Psoas muscle (tissue), 8 donors: ENCODE results near the gene PLPPR1. TPM values are rescaled to one million over a fixed set of nuclear protein-coding genes. Genes with fewer than 3 reads are reported as not detected.

ENCODE experiments used
- ATAC-seq, 4 donors: fragments of 200-7000 bp; cut with Tn5 transposase; one replicate each; pipeline ENCODE4 v1.9.1; 2020; ENCODE audit warnings: moderate library complexity in 3 of 4, mild to moderate bottlenecking in 2 of 4
- DNase-seq, 2 donors: peaks; one replicate each; pipeline ENCODE4 v3.0.0-alpha.2; 2020
- H3K27ac ChIP-seq: fragments of 200-600 bp; one replicate; pipeline ENCODE4 v1.8.0; 2022
- H3K27me3 ChIP-seq, 3 donors: fragments of 200-600 bp in 1 of 3; one replicate each; pipeline versions ENCODE4 v1.6.1 to v1.8.0; 2013 to 2022; ENCODE audit warnings: low read length in 2 of 3, mild to moderate bottlenecking in 2 of 3, moderate library complexity in 1 of 3; ENCODE audit not compliant: insufficient read depth in 3 of 3
- H3K36me3 ChIP-seq, 2 donors: fragments of 200-600 bp in 1 of 2; one replicate each; pipeline versions ENCODE4 v1.6.1 to v1.8.0; 2013 to 2022; ENCODE audit warnings: low read depth in 1 of 2, mild to moderate bottlenecking in 1 of 2, moderate library complexity in 1 of 2; ENCODE audit not compliant: insufficient read depth in 1 of 2
- H3K4me1 ChIP-seq: fragments of 200-600 bp; one replicate; pipeline ENCODE4 v1.8.0; 2022
- H3K4me3 ChIP-seq: fragments of 200-600 bp; one replicate; pipeline ENCODE4 v1.8.0; 2022; ENCODE audit warnings: mild to moderate bottlenecking
- H3K9me3 ChIP-seq: fragments of 200-600 bp; one replicate; pipeline ENCODE4 v1.8.0; 2022
- WGBS, 3 donors: extraction: QIAGEN DNeasy Blood & Tissue Kit; methylation state at CpG; one replicate each; pipeline versions ENCODE4 v1.1.6 to v1.1.7; 2013; 5-methylcytosine and 5-hydroxymethylcytosine counted together
- intact Hi-C, 2 donors: fragments of 100-400 bp; cut with DNase I; formaldehyde crosslinking; loops; one replicate each; pipeline versions ENCODE4 v1.11.0 to v1.14.2; 2022
- polyA plus RNA-seq, 3 donors: library from polyadenylated mRNA; stranded (reverse); fragments of 200-250 nt; gene quantifications; one replicate each; pipeline ENCODE4 v1.2.3, GENCODE V29; 2013
- total RNA-seq, 4 donors: library from RNA; stranded (reverse); fragmentation: NEBNext Ultra II Directional in 2 of 4; extraction: Animal tissue kit (Norgen Biotek cat#: 25700) in 2 of 4; gene quantifications; one replicate each; pipeline versions ENCODE4 v1.2.1 to v1.2.4, GENCODE V29; 2021 to 2023
- TF ChIP-seq, protein P1 (sequence below): fragments of 200-600 bp; IDR thresholded peaks from one replicate; pipeline ENCODE4 v1.8.0; 2022; ENCODE audit warnings: antibody characterized with exemption
- donor health status: healthy with polysubstance abuse.
- donor health status: DM: no; HTN: no; CAD: no; lungs with moderate emphysema.
- donor health status: Bipolar disorder and iron deficiency.
- donor health status: healthy.
- donor health status: DM: yes; HTN: yes; CAD: no.
- donor health status: DM: no; HTN: no; CAD: no.
- donor health status: DM: no; HTN: no; CAD: no.
- donor health status: DM: yes; HTN: yes; CAD: no.

The PLPPR1 gene
- total and polyA plus RNA-seq, 7 donors, result 0.03 to 0.11 TPM; not detected in 5

DNA sequence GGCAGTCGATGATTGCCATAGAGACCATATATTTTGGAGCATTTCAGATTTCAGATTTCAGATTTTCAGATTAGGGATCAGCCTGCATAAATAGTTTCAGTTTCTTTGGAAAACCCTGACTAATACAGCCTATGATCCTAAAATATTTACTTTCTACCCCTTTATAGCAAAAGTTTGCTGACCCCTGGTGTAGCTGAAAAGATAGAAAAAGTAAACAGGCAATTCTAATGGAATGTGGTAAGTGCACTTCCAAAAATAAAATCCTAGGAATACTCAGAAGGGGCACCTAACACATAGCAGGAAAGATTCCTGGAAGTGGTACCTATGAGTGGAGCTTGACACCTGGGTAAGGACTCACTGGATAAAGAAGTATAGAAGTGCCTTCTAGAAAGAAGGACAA, 321.8 kb downstream of the PLPPR1 start:
- TF ChIP-seq, protein P1, sequence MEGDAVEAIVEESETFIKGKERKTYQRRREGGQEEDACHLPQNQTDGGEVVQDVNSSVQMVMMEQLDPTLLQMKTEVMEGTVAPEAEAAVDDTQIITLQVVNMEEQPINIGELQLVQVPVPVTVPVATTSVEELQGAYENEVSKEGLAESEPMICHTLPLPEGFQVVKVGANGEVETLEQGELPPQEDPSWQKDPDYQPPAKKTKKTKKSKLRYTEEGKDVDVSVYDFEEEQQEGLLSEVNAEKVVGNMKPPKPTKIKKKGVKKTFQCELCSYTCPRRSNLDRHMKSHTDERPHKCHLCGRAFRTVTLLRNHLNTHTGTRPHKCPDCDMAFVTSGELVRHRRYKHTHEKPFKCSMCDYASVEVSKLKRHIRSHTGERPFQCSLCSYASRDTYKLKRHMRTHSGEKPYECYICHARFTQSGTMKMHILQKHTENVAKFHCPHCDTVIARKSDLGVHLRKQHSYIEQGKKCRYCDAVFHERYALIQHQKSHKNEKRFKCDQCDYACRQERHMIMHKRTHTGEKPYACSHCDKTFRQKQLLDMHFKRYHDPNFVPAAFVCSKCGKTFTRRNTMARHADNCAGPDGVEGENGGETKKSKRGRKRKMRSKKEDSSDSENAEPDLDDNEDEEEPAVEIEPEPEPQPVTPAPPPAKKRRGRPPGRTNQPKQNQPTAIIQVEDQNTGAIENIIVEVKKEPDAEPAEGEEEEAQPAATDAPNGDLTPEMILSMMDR, result no peak
- 89 to 93% (median 93%) methylated on average over 1 of the region's 1 CpG for WGBS, 3 donors
- Histone ChIP-seq H3K4me3 (no peak overlapping the region), H3K4me1 (no peaks in the 10 kb centered on the region), H3K36me3 (no peaks in the 10 kb centered on the region), H3K9me3 (no peaks in the 10 kb centered on the region), H3K27ac (no peak overlapping the region), H3K27me3 (peaks cover 0 to 2% (median 0%) of the 10 kb centered on the region in 3 donors)
- DNase-seq (no peak), ATAC-seq (no peak)
- intact Hi-C loops, result no loop called here

DNA sequence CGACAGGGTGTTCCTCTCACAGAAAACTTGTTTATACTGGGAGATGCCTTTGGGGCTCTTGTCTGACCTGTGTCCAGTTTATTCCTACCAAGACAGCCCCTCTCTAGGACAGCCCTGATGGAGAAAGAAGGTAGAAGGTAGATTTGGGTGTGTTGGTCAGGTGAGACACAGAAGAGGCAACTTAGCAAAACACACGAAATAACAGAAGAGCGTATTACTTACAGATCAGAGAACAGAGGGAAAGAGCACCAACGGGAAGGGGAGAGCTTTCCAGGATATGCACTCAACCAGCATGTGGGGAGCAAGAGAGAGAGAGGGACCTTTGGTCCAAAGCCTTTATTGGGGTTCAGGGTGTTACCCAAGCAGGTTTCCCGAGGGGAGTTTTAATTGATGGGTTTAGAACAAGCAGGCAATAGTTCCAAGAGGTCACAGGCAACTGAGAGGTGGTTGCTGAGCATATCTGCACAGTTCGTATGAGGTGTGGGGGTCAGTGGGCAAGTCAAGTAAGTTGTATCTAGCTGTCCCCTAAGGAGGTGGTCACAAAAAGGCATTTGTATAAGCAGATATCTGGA, 324.5 kb downstream of the PLPPR1 start:
- ATAC-seq, result no peak
- TF ChIP-seq, protein P1, result no peak
- DNase-seq, result no peak
- no peaks in the 10 kb centered on the region for H3K4me1 ChIP-seq
- 75 to 83% (median 80%) methylated on average over 6 of the region's 6 CpGs for WGBS, 3 donors
- H3K9me3 ChIP-seq, result no peaks in the 10 kb centered on the region
- H3K27ac ChIP-seq, result no peak overlapping the region
- H3K36me3 ChIP-seq, result no peaks in the 10 kb centered on the region
- intact Hi-C loops, result no loop called here
- H3K27me3 ChIP-seq, result peaks cover 0 to 2% (median 0%) of the 10 kb centered on the region in 3 donors
- H3K4me3 ChIP-seq, result no peak overlapping the region

DNA sequence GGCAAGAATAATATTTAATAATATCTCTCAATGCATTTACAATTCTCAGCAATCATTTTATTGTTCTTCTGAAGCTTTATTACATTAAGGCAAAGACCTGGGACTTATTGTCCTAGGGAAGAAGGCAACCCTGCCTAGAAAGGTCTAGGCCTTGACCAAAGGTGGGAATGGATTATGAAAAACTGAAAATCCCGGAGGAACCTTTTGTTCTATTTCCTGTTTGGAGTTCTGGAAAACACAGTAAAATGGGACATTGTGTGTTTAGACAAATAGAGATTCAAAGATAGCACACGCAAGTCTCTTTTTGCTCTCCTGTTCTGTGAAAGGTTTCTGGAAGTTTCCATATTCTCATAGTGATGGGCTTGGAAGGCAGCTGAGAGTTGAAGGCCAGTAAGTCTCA, 325.2 kb downstream of the PLPPR1 start:
- no peaks in the 10 kb centered on the region for H3K9me3 ChIP-seq
- H3K4me3 ChIP-seq, result no peak overlapping the region
- 82 to 88% (median 87%) methylated on average over 2 of the region's 2 CpGs for WGBS, 3 donors
- no peak for DNase-seq
- no peak overlapping the region for H3K27ac ChIP-seq
- no peak for ATAC-seq
- TF ChIP-seq, protein P1, result no peak
- no peaks in the 10 kb centered on the region for H3K4me1 ChIP-seq
- no peaks in the 10 kb centered on the region for H3K36me3 ChIP-seq
- H3K27me3 ChIP-seq, result no peaks in the 10 kb centered on the region
- intact Hi-C loops, result no loop called here

DNA sequence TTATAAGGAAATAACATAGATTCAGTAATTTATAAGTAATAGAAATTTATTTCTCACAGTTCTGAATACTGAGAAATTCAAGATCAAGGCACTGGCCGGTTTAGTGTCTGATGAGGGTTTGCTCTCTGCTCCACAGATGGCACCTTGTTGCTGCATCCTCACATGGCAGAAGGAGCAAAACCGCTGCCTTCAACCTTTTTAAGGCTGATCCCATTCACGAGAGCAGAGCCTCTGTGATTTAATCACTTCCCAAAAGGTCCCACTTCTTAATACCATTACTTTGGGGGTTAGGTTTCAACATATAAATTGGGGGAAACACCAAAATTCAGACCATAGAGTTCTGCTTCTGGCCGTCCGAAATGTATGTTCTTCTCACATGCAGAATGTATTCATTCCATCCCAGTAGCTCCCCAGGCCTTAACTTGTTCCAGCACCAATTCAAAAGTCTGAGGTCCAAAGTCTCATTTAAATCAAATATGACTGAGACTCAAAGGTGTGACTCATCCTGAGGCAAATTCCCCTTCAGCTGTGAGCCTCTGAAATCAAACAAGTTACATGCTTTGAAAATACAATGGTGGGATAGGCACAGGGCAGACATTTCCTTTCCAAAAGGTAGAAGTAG, 325.7 kb downstream of the PLPPR1 start:
- DNase-seq (no peak), ATAC-seq (no peak)
- Histone ChIP-seq H3K4me1 (no peaks in the 10 kb centered on the region), H3K27me3 (no peaks in the 10 kb centered on the region), H3K4me3 (no peak overlapping the region), H3K9me3 (no peaks in the 10 kb centered on the region), H3K27ac (no peak overlapping the region), H3K36me3 (no peaks in the 10 kb centered on the region)
- intact Hi-C loops, result no loop called here
- WGBS, 3 donors, result 84 to 86% (median 84%) methylated on average over 5 of the region's 5 CpGs
- TF ChIP-seq, protein P1, result no peak
